Nephron (organoid): ENCODE results near the gene GOLGB1.

Experiments
- H3K27ac Mint-ChIP-seq, 3 experiments: 2 replicates each; pipeline ENCODE4 v1.8.0; 2020; ENCODE audit warnings: mixed read lengths in 3 of 3, mild to moderate bottlenecking in 2 of 3, moderate library complexity in 1 of 3
- H3K27me3 Mint-ChIP-seq: 2 replicates; pipeline ENCODE4 v1.8.0; 2021; ENCODE audit warnings: low read depth, mild to moderate bottlenecking, moderate library complexity, mixed read lengths
- H3K36me3 Mint-ChIP-seq: 2 replicates; pipeline ENCODE4 v1.8.0; 2020; ENCODE audit warnings: low read depth, mixed read lengths
- H3K4me1 Mint-ChIP-seq: 2 replicates; pipeline ENCODE4 v1.8.0; 2020; ENCODE audit warnings: mixed read lengths
- H3K4me3 Mint-ChIP-seq, 3 experiments: 2 replicates each; pipeline ENCODE4 v1.8.0; 2020; ENCODE audit warnings: mild to moderate bottlenecking in 3 of 3, mixed read lengths in 3 of 3, moderate library complexity in 2 of 3
- H3K9me3 Mint-ChIP-seq: 2 replicates; pipeline ENCODE4 v1.8.0; 2020; ENCODE audit warnings: mixed read lengths
- TF ChIP-seq, protein P1 (sequence below), 3 experiments: fragments of 200-600 bp; sonication (generic); IDR thresholded peaks; one replicate each; pipeline ENCODE4 v1.5.0; 2021; ENCODE audit warnings: antibody characterized with exemption in 3 of 3; ENCODE audit not compliant: unreplicated experiment in 3 of 3

The GOLGB1 gene

DNA sequence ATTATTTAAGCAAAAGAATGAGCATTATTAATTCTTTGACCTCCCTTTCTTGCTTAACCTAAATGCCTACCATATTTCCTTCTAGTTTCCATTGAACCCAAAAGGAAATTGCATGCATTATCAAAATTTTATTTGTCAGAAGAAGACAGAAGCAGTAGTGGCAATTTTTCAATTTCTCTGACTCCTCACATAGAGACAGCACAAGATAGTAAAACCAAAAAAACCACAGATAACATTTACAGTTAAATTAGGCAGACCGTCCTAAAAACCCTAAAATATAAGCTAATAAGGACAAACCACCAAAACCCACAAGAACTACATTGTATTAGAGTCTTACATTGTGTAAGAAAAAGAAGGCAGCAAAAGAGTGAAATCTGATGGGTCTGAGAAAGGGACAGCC is 27.1 kb downstream of the GOLGB1 start:
- no peaks in the 10 kb centered on the region for H3K27me3 Mint-ChIP-seq
- peaks cover 82% of the 10 kb centered on the region for H3K36me3 Mint-ChIP-seq
- H3K4me3 Mint-ChIP-seq, result no peak overlapping the region
- H3K9me3 Mint-ChIP-seq, result peaks cover 3% of the 10 kb centered on the region
- H3K4me1 Mint-ChIP-seq, result peaks cover 5% of the 10 kb centered on the region
- TF ChIP-seq, protein P1, sequence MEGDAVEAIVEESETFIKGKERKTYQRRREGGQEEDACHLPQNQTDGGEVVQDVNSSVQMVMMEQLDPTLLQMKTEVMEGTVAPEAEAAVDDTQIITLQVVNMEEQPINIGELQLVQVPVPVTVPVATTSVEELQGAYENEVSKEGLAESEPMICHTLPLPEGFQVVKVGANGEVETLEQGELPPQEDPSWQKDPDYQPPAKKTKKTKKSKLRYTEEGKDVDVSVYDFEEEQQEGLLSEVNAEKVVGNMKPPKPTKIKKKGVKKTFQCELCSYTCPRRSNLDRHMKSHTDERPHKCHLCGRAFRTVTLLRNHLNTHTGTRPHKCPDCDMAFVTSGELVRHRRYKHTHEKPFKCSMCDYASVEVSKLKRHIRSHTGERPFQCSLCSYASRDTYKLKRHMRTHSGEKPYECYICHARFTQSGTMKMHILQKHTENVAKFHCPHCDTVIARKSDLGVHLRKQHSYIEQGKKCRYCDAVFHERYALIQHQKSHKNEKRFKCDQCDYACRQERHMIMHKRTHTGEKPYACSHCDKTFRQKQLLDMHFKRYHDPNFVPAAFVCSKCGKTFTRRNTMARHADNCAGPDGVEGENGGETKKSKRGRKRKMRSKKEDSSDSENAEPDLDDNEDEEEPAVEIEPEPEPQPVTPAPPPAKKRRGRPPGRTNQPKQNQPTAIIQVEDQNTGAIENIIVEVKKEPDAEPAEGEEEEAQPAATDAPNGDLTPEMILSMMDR (IDR thresholded peaks at IDR 0.05; ENCODE audit: unreplicated experiment in 3 of 3), result no peak
- H3K27ac Mint-ChIP-seq, result no peak overlapping the region

DNA sequence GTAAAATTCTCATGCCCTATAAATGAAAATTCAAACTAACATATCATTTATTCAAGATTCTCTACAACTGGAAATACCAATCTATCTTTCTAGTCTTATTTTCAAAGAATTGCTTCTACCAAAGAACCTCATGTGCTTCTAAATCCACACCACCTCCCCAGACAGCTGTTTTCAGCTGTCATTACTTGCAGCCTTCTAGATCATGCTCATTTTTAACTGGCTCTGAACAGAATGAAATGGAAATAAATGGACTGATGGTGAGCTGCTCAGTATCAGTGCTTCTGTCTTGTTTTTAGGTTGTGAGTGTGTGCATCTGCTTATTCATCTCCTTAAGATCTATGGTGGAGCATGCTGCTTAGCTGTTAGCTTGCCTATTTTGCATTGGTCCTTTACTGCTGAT is 29.4 kb downstream of the GOLGB1 start:
- TF ChIP-seq, protein P1 (IDR thresholded peaks at IDR 0.05; ENCODE audit: unreplicated experiment in 3 of 3), result no peak
- peaks cover 5% of the 10 kb centered on the region for H3K4me1 Mint-ChIP-seq
- H3K27ac Mint-ChIP-seq, result no peak overlapping the region
- no peak overlapping the region for H3K4me3 Mint-ChIP-seq
- H3K9me3 Mint-ChIP-seq, result peaks cover 3% of the 10 kb centered on the region
- H3K27me3 Mint-ChIP-seq, result no peaks in the 10 kb centered on the region
- H3K36me3 Mint-ChIP-seq, result peaks cover 84% of the 10 kb centered on the region

DNA sequence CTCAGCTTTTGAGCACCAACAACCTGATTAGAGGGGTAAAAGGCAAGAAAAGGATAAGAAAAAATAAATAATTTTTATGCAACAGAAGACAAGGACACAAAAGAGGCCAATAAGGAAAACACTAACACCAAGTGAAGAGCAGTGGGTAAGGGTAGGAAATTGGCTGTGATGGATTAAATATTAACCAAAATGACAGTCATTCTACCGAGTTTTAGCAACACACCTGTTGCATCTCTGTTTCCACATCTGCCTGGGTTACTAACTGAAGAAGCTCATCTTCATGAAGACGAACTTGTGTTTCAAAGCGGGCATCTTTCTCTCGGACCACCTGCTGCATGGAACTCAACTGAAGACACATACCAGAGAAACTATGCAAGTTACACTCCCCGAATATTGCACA is 30.1 kb downstream of the GOLGB1 start:
- Mint-ChIP-seq H3K27ac (no peak overlapping the region), H3K27me3 (no peaks in the 10 kb centered on the region), H3K4me1 (peaks cover 5% of the 10 kb centered on the region), H3K4me3 (no peak overlapping the region), H3K9me3 (peaks cover 3% of the 10 kb centered on the region), H3K36me3 (peaks cover 83% of the 10 kb centered on the region)
- TF ChIP-seq, protein P1 (IDR thresholded peaks at IDR 0.05; ENCODE audit: unreplicated experiment in 3 of 3), result no peak

DNA sequence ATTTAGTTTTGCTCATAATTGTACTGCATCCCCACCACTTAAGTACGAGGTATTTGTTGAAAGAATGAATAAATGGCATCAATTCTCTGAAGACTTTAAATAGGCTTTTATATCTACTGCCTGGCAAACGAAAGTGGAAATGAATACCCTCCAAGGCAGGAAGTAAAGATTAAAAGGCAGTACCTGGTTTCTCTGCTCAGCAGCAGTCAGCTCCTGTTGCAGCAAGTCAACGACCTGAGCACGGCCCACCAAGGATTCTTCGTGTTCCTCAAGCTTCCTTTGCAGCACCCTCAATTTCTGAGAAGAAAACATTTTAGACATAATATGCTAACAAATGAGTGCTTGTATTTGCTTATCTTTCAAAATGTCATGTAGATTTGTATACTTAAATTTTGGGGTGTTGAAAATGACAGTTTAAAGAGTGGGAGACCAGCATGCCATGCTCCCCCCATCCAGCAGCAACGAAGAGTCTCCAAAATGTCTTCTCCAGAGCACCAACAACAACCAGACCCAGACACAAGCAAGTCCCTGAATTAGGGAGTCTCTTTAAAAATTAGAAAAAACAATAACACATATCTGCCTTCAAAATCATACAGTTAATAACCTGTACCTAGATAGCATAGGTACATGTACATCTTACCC is 31.2 kb downstream of the GOLGB1 start:
- TF ChIP-seq, protein P1 (IDR thresholded peaks at IDR 0.05; ENCODE audit: unreplicated experiment in 3 of 3), result no peak
- H3K36me3 Mint-ChIP-seq, result peaks cover 80% of the 10 kb centered on the region
- H3K27ac Mint-ChIP-seq, result no peak overlapping the region
- no peak overlapping the region for H3K4me3 Mint-ChIP-seq
- no peaks in the 10 kb centered on the region for H3K9me3 Mint-ChIP-seq
- H3K4me1 Mint-ChIP-seq, result peaks cover 5% of the 10 kb centered on the region
- no peaks in the 10 kb centered on the region for H3K27me3 Mint-ChIP-seq

DNA sequence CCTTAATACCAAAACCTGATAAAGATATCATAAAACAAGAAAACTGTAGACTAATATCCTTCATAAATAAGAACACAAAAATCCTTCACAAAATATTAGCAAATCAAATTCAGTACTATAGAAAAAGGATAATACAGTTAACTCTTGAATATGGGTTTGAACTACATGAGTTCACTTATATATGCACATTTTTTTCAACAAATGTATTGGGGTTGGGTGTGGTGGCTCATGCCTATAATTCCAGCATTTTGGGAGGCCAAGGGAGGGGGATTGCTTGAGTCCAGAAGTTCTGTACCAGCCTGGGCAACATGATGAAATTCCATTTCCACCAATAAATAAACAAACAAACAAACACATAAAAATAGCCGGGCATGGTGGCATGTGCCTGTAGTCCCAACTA is 39.2 kb downstream of the GOLGB1 start:
- TF ChIP-seq, protein P1 (IDR thresholded peaks at IDR 0.05; ENCODE audit: unreplicated experiment in 3 of 3), result no peak
- Mint-ChIP-seq H3K9me3 (no peaks in the 10 kb centered on the region), H3K36me3 (peaks cover 75% of the 10 kb centered on the region), H3K4me1 (no peaks in the 10 kb centered on the region), H3K27me3 (no peaks in the 10 kb centered on the region), H3K27ac (no peak overlapping the region), H3K4me3 (no peak overlapping the region)

DNA sequence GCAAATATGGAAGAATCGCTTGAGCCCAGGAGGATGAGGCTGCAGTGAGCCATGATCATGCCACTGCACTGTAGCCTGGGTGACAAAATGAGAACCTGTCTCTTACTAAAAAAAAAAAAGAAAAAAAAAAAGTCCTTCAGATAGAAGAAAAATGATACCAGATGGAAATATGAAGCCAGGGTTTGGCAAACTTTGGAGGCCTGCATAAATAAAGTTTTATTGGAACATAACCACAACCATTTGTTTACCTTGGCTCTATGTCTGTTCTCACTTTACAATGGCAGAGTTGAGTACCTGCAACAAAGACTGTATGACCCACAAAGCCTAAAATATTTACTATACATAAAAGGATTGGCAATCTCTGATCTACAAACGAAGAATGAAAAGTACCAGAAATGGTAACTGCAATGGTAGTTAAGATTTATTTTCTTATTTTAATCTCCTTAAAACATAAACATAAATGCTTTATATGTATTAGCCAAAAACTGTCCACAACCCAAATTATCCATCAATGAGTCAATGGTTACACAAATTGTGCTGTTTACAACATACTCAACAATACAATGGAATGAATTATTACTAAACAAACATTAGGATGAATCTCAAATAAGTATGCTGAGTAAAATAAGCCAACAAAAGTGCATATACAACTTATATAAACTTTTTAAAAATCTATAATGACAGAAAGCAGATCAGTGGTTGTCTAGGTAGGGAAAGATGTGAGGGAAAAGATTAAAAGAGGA is 41.8 kb downstream of the GOLGB1 start:
- Mint-ChIP-seq H3K4me1 (no peaks in the 10 kb centered on the region), H3K4me3 (no peak overlapping the region), H3K27me3 (no peaks in the 10 kb centered on the region), H3K36me3 (peaks cover 78% of the 10 kb centered on the region), H3K9me3 (peaks cover 8% of the 10 kb centered on the region), H3K27ac (no peak overlapping the region)
- TF ChIP-seq, protein P1 (IDR thresholded peaks at IDR 0.05; ENCODE audit: unreplicated experiment in 3 of 3), result no peak
